ENCODE results near the gene AP1S3. TPM values are rescaled to one million over a fixed set of nuclear protein-coding genes. Genes with fewer than 3 reads are reported as not detected.

AP1S3 gene
- total and polyA plus RNA-seq, 2 of the 4 experiments (the other 2 are of a cell fraction) = 2.5 to 4.1 TPM

- intact Hi-C loops (cut with micrococcal nuclease) = no loop called here
- Histone ChIP-seq H3K79me1 (ENCODE audit: low read depth in 1 of 2, low read length in 2 of 2) (no peaks in the 10 kb centered on the region), H2BK120ac (ENCODE audit: low read depth, low read length) (no peak overlapping the region), H4K5ac (ENCODE audit: low read depth, low read length) (no peak overlapping the region), H2AFZ (replicated peaks; ENCODE audit: low read length, poor library complexity) (no peak overlapping the region), H2BK15ac (ENCODE audit: low read depth, low read length) (no peak overlapping the region; the same call in 2 of the 3 replicates), H4K91ac (ENCODE audit: insufficient read depth, low read depth, low read length) (no peak overlapping the region), H4K20me1 (ENCODE audit: insufficient read depth, low read length) (no peaks in the 10 kb centered on the region), H3K18ac (ENCODE audit: low read depth, low read length) (no peak overlapping the region), H3K23ac (ENCODE audit: low read depth, low read length) (no peak overlapping the region), H3K4ac (ENCODE audit: low read depth, low read length) (no peak overlapping the region), H2BK5ac (ENCODE audit: low read depth, low read length, poor library complexity, severe bottlenecking) (no peak overlapping the region), H3K14ac (replicated peaks; ENCODE audit: low read depth, low read length) (no peak overlapping the region), H3K56ac (ENCODE audit: extremely low read depth, insufficient read depth, low read length) (no peak overlapping the region), H2BK20ac (ENCODE audit: low read depth, low read length) (no peak overlapping the region), H3K4me2 (ENCODE audit: low read depth, low read length) (no peak overlapping the region), H3K4me1 (ENCODE audit: control insufficient read depth, insufficient read depth, low read length) (peaks cover 8% of the 10 kb centered on the region), H4K8ac (ENCODE audit: low read depth in 2 of 2, low read length in 2 of 2) (no peak overlapping the region), H3K27me3 (ENCODE audit: control insufficient read depth, insufficient read depth, low read length) (no peaks in the 10 kb centered on the region), H2AK9ac (replicated peaks; ENCODE audit: low read depth, low read length, poor library complexity) (no peak overlapping the region), H3K9me3 (ENCODE audit: control insufficient read depth, insufficient read depth, low read length) (peaks cover 9% of the 10 kb centered on the region), H3K27ac (ENCODE audit: insufficient read depth, low read length) (no peak overlapping the region), H3K9ac (ENCODE audit: low read depth, low read length) (no peak overlapping the region), H3K9me1 (ENCODE audit: insufficient read depth, low read length) (peaks cover 5% of the 10 kb centered on the region; the same call in 1 of the 2 replicates), H3K36me3 (ENCODE audit: control insufficient read depth, insufficient read depth, low read length) (no peaks in the 10 kb centered on the region), H3K4me3 (ENCODE audit: insufficient read depth, low read depth, low read length) (no peak overlapping the region), H2AK5ac (ENCODE audit: low read depth, low read length) (no peak overlapping the region)
- no peak for DNase-seq
- CTCF ChIA-PET = interaction anchor here (0.8 kb wide), 1 partner anchor 14 kb away, joined by 3 read pairs; no protein-coding TSS in a partner anchor
- no peak for TF ChIP-seq MAFK (IDR thresholded peaks at IDR 0.05; ENCODE audit: low read depth, low read length)
- no peak for TF ChIP-seq RFX5 (IDR thresholded peaks at IDR 0.05; ENCODE audit: low read depth, low read length)
- TF ChIP-seq MXI1 (IDR thresholded peaks at IDR 0.05; ENCODE audit: borderline replicate concordance, low read depth, low read length) = no peak
- no peak for TF ChIP-seq CEBPB (IDR thresholded peaks at IDR 0.05; ENCODE audit: low read depth, low read length)
- TF ChIP-seq RCOR1 (IDR thresholded peaks at IDR 0.05; ENCODE audit: insufficient replicate concordance, low read length) = no peak
- no peak for TF ChIP-seq CHD1 (IDR thresholded peaks at IDR 0.05; ENCODE audit: low read depth, low read length)
- TF ChIP-seq FOS (IDR thresholded peaks at IDR 0.05; ENCODE audit: low read depth, low read length) = no peak
- no peak for TF ChIP-seq MAZ (IDR thresholded peaks at IDR 0.05; ENCODE audit: borderline replicate concordance, low read depth, low read length)
- TF ChIP-seq ELK1 (IDR thresholded peaks at IDR 0.05; ENCODE audit: borderline replicate concordance, low read depth, low read length) = no peak
- TF ChIP-seq RAD21 (IDR thresholded peaks at IDR 0.05; ENCODE audit: low read length) = no peak
- no CpG with 5 or more reads among the region's 1 CpG for WGBS, 2 experiments (ENCODE audit: extremely low coverage in 2 of 2, insufficient read length in 1 of 2)
- in situ Hi-C loops (cut with MboI; ENCODE audit: low sequenced_read_pairs) = no loop called here
- BruUV-seq (replicated peaks) = no TSS peak
- no peak for ATAC-seq (ENCODE audit: low read depth)
- dilution Hi-C loops (cut with HindIII; ENCODE audit: low sequenced_read_pairs, unreplicated experiment) = no loop called here
- POLR2A ChIA-PET (ENCODE audit: unreplicated experiment) = no interaction called here
Observed at GRCh38 chr2:223720367-223720766, 117.0 kb downstream of the AP1S3 start.

Measured in IMR-90 (cell line).